Activated T-cell treated with anti-CD3 and anti-CD28 coated beads for 48 hours (primary cell): ENCODE data around the gene PMM2.
"Not testable (repeated sequence)": the region's sequence is repeated elsewhere in the genome, so short reads cannot be mapped to it uniquely, and the experiment has no call there.

Source experiments
- DNase-seq: peaks from one replicate; pipeline ENCODE4 v3.0.0-alpha.2; 2020; ENCODE audit warnings: low read depth

PMM2 gene

GRCh38 chr16:8867216-8867931, 69.7 kb downstream of the PMM2 start:
- no peak for DNase-seq

DNA sequence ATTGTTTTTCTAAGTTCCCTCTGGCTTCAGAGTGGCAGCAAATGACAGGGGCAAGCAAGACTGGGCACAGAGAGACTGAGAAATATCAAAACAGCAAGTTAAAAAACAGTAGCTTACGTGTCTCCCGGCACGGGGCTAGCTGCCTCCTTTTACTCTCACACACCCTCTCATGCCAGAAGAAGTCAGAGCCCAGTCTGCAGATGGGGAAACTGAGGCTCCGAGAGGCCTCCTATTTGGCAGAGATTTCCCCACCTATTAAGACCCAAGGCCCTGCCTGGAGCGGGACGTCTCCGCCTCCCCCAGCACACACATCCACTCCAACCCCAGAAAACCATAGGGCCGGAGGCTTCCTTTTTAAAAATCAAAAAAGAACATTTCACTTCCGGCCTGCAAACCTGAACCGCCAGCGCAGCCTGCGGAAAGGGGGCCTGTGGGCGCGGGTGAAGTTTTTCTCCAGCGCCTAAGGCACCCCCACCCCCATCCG, 70.3 kb downstream of the PMM2 start:
- DNase-seq = no peak

DNA sequence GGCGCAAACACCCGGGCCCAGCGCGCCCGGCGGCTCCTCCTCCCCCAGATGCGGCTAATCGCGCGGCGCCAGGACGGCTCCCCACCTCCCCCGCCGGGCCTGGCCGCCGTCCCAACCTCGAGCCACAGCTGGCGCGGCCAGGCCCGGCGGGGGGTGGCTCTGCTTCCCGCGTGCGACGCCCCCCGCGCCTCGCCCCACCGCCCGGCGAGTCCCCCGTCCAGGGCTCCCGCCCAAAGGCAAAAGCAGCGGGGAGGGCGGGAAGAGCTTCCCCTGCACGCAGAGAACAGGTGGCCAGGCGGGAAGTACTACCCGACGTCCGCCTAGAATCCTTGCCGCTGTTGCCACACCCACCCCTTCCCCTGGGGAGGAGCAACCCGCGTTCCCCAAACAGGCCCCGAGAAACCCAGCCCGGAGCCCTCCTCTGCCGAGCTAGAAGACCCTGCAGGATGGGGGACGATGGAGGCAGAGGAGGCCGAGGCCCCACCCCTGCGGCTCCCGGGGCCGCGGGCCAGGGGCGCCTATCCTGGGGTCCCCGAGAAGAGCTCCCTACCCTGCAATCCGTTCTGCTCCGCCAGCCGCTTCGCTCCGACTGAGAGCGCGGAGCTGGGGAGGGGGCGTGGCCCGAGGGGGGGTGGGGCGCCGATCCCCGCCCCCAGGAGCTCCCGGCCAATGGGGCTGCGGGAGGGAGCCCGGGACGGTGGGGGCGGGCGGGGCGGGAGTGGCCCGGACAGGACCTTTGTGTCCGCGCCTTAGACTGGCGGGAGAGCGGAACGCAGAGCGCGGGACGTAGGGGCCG, 71.0 kb downstream of the PMM2 start, which contains the start of gene CARHSP1:
Gene CARHSP1 (minus strand): TSS at position 591 of the 796 bp plus-strand sequence. CDS start 9,678 bp downstream, outside the sequence.
- DNase-seq = peak; percentile 77

GRCh38 chr16:8869212-8869987, 71.8 kb downstream of the PMM2 start:
- no peak for DNase-seq

DNA sequence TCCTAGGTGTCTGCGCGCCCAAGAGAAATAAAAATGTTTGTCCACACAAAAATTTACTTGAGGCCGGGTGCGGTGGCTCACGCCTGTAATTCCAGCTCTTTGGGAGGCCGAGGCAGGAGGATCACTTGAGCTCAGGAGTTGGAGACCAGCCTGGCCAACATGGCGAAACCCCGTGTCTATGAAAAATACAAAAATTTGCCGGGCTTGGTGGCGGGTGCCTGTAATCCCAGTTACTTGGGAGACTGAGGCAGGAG, 72.3 kb downstream of the PMM2 start:
- DNase-seq = not testable (repeated sequence)

DNA sequence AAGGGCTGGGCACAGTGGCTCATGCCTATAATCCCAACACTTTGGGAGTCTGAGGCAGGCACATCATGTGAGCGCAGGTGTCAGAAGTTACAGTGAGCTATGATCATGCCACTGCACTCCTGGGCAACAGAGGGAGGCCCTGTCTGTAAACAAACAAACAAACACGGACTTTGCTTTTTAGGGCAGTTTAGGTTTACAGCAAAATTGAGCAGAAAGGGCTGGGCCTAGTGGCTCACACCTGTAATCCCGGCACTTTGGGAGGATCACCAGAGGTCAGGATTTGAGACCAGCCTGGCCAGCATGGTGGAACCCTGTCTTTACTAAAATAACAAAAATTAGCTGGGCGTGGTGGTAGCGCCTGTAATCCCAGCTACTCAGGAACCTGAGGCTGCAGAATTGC, 74.4 kb downstream of the PMM2 start:
- DNase-seq = no peak

DNA sequence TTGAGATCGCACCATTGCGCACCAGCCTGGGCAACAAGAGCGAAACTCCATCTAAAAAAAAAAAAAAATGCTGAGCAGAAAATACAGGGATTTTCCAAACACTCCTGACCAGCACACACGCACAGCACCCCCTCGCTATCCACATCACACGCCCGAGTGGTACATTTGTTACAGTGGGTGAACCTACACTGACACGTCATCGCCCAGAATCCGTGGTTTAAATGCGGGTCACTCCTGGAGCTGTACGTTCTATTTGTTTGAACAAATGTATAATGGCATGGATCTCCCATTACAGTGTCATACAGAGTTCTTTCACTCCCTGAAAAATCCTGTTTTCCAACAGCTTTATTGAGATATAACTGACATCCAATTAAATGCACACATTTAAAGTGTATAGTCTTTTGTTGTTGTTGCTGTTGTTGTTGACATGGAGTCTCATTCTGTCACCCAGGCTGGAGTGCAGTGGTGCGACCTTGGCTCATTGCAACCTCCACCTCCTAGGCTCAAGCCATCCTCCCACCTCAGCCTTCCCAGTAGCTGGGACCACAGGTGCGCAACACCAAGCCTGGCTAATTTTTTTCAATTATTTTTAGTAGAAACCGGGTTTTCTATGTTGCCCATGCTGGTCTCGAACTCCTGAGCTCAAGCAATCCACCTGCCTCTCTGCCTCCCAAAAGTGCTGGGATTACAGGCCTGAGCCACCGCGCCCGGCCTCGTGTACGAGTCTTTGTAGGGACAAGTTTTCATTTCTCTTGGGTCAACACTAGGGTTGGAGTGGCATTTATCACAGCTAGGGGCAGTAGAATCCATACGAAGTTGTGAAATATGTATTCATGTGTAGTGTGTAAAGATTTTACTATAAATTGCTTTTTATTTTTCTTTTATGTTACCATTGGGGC, 75.6 kb downstream of the PMM2 start:
- DNase-seq = no peak

DNA sequence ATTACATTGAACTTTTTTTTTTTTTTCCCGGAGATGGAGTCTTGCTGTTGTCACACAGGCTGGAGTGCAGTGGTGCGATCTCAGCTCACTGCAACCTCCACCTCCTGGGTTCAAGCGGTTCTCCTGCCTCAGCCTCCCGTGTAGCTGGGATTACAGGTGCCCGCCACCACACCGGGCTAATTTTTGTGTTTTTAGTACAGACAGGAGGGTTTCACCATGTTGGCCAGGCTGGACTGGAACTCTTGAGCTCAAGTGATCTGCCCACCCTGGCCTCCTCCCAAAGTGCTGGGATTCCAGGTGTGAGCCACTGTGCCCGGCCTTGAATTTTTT, 76.2 kb downstream of the PMM2 start:
- not testable (repeated sequence) for DNase-seq

DNA sequence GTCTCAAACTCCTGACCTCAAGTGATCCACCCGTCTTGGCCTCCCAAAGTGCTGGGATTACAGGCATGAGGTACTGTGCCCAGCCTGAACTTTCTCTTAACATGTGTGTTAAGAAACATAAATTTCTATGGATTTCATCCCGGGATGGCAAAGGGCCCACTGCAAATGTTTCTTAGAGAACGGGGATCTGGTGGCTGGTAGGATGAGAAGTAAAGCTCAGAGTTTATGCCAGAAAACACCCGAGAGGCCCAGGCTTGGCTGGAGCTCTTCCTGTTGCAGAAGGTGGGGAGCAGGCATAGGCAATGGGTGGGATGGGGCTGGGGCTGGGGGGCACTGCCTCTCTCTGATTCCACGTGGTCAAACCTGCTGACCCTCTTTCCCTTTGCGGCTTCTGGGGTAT, 76.7 kb downstream of the PMM2 start:
- DNase-seq = no peak

GRCh38 chr16:8875317-8875716, 77.7 kb downstream of the PMM2 start:
- DNase-seq = not testable (repeated sequence)

- DNase-seq = no peak
Observed at GRCh38 chr16:8877894-8878522, 80.4 kb downstream of the PMM2 start.

DNA sequence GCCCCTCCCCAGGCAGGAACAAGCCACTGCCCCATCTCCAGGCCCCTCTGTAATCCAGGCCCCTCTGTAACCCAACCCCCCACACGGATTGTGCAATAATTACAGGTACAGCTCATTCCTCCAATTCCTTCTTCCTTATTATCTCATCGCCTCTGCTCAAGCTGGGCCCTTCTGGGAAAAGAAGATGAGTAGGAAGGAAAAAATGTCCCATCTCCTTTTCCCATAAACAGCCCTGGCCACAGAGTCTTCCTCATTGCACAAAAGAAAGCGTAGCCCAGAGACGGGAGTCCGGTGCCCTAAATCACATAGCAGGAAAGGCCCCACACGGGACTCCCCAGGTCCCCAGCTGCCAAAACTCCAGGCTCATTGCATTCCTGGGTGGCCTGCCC, 80.9 kb downstream of the PMM2 start:
- no peak for DNase-seq

- DNase-seq = no peak
Observed at GRCh38 chr16:8880839-8881510, 83.3 kb downstream of the PMM2 start.

GRCh38 chr16:8882041-8882617, 84.5 kb downstream of the PMM2 start, which contains the start of gene LITAFD:
TSS of gene LITAFD (plus strand) at chr16:8882351. CDS start at chr16:8884356, 2,005 bp downstream.
- DNase-seq = no peak

DNA sequence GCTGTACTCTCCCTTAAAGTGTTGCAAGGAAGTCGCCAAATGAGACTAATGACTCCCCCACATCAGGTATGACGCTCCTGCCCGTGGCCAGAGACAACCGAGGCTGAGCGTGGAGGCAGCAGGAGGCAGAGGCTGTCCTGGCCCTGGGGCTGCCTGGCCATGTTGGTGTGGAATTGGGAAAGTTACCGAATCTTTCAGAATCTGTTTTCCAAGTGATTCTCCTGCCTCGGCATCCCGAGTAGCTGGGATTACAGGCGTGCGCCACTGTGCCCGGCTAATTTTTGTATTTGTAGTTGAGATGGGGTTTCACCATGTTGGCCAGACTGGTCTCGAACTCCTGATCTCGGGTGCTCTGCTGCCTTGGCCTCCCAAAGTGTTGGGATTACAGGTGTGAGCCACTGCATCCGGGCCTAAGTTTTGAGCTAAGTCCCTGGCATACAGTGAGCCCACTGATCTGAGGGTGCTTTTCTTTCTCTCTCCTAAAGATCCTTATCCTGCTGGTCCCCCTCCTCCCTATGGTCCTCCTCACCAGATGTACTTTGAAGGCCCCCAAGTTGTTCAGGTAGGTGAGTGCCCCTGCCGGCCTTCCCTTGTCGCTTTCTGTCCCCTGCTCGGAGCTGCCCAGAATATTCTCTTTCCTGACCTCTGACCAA, 85.2 kb downstream of the PMM2 start:
- no peak for DNase-seq

GRCh38 chr16:8885674-8886592, 88.3 kb downstream of the PMM2 start:
- no peak for DNase-seq

DNA sequence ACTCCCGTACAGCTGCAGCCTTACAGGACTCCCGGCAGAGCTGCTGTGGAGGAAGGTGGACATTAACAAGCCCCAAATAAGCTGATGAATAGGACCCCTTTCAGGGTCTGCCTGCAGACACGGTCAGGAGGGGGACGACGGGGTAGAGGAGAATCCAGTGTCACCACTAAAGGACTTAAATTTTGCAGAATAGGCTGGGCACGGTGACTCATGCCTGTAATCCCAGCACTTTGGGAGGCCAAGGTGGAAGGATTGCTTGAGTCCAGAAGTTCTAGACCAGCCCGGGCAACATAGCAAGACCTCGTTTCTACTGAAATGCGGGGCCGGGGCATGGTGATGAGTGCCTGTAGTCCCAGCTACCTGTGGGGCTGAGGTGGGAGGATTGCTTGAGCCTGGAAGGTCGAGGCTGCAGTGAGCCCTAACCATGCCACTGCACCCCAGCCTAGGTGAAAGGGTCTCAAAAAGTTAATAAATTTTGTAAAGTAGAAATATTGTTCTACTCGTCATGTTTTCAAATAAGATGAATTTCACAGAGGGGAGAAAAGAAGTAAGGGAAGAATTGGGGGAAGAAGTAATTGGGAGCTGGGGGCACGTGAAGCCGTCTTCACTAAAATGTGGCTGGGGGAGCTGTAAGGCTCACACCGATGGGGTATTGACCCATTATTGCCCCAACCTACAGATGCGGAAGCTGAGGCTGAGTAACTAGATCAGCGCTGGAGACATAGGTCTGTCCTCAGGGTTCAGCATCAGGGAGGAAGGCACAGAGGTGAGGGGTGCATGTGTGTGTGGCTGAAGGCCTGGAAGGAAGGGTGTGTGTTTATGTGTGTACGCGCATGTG, 89.2 kb downstream of the PMM2 start:
- DNase-seq = no peak

GRCh38 chr16:8887431-8887765, 89.8 kb downstream of the PMM2 start:
- no peak for DNase-seq
